ENCODE measurements around the gene B4GALT2. TPM values are rescaled to one million over a fixed set of nuclear protein-coding genes. Genes with fewer than 3 reads are reported as not detected.

B4GALT2 gene
- total and polyA plus RNA-seq, 10 of the 15 experiments (the other 5 are each of a cell fraction or from before 2014, with no cell fraction given) = 0.98 to 61.0 (median 23.4) TPM

DNA sequence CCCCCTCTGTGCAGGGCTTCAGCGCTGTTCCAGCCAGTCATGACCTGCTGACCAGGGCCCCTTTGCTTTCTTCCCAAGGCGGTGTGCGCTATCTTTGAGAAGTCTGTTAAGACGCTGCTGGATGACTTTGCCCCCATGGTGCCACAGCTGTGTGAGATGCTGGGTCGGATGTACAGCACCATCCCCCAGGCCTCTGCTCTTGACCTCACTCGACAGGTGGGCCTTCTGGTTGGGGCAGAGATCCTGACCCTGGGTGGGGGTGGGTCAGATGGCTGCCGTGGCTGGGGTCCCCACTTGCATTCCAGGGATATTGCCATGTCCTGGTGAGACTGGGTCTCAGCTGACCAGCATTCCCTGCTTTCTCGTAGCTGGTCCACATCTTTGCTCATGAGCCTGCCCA, 18.2 kb upstream of the B4GALT2 start:
- in situ Hi-C loops (cut with MboI) (no loop called here), intact Hi-C loops (cut with micrococcal nuclease; ENCODE audit: unreplicated experiment) (no loop called here)
- no peak overlapping the region for H2AFZ ChIP-seq (ENCODE audit: control insufficient read depth, low read depth, low read length)
- no peak overlapping the region for H3K9ac ChIP-seq (ENCODE audit: control insufficient read depth, insufficient read depth, low read length)
- H3K79me2 ChIP-seq (ENCODE audit: control insufficient read depth, insufficient read depth, low read length) = no peaks in the 10 kb centered on the region
- no peaks in the 10 kb centered on the region for H4K20me1 ChIP-seq (ENCODE audit: control insufficient read depth, insufficient read depth)
- no peak for ATAC-seq
- H3K27ac ChIP-seq (ENCODE audit: control insufficient read depth, insufficient read depth) = no peak overlapping the region
- H3K4me2 ChIP-seq (ENCODE audit: control insufficient read depth, insufficient read depth) = no peak overlapping the region
- no TSS peak for BruUV-seq (replicated peaks)
- H3K36me3 ChIP-seq (ENCODE audit: control insufficient read depth in 2 of 2, insufficient read depth in 2 of 2, low read length in 1 of 2) = peaks cover 0 to 12% of the 10 kb centered on the region in 2 experiments; a peak in 1 of 4 replicates
- WGBS (ENCODE audit: insufficient coverage, insufficient replicate concordance, low lambda C conversion rate, missing lambda C conversion rate) = 80% methylated on average over 8 of the region's 8 CpGs
- POLR2A ChIA-PET = no interaction called here
- no peaks in the 10 kb centered on the region for H3K9me3 ChIP-seq (replicated peaks; ENCODE audit: control insufficient read depth, insufficient read depth, low read length)
- CTCF ChIA-PET = no interaction called here
- no peak overlapping the region for H3K4me3 ChIP-seq
- no peaks in the 10 kb centered on the region for H3K27me3 ChIP-seq (replicated peaks in 1 of 2; ENCODE audit: control insufficient read depth in 2 of 2, insufficient read depth in 2 of 2, low read length in 1 of 2)
- no peak for DNase-seq (ENCODE audit: low read depth, low spot score)
- no peak for FAIRE-seq
- no peaks in the 10 kb centered on the region for H3K4me1 ChIP-seq (ENCODE audit: control insufficient read depth, insufficient read depth, low read length)
- SMC1A ChIA-PET (ENCODE audit: uncharacterized antibody, unreplicated experiment) = no interaction called here
- RAD21 ChIA-PET (ENCODE audit: unreplicated experiment) = no interaction called here
- TF ChIP-seq CUX1 (IDR thresholded peaks at IDR 0.05; ENCODE audit: insufficient replicate concordance, low read depth, low read length) = no peak
- TF ChIP-seq ZNF274 (IDR thresholded peaks at IDR 0.05; ENCODE audit: insufficient read depth, insufficient read length) = no peak
- TF ChIP-seq SMC3 (IDR thresholded peaks at IDR 0.05; ENCODE audit: borderline replicate concordance, low read length) = no peak
- TF ChIP-seq FOXM1 (IDR thresholded peaks at IDR 0.05; ENCODE audit: low read depth, low read length) = no peak
- TF ChIP-seq ETV6 (conservative IDR thresholded peaks at IDR 0.05 in 1 of 2, IDR thresholded peaks at IDR 0.05 in 1 of 2; ENCODE audit: borderline replicate concordance in 1 of 2, low read depth in 1 of 2) = no peak
- TF ChIP-seq MTA3 (IDR thresholded peaks at IDR 0.05; ENCODE audit: borderline replicate concordance, low read length) = no peak
- TF ChIP-seq, protein P1, sequence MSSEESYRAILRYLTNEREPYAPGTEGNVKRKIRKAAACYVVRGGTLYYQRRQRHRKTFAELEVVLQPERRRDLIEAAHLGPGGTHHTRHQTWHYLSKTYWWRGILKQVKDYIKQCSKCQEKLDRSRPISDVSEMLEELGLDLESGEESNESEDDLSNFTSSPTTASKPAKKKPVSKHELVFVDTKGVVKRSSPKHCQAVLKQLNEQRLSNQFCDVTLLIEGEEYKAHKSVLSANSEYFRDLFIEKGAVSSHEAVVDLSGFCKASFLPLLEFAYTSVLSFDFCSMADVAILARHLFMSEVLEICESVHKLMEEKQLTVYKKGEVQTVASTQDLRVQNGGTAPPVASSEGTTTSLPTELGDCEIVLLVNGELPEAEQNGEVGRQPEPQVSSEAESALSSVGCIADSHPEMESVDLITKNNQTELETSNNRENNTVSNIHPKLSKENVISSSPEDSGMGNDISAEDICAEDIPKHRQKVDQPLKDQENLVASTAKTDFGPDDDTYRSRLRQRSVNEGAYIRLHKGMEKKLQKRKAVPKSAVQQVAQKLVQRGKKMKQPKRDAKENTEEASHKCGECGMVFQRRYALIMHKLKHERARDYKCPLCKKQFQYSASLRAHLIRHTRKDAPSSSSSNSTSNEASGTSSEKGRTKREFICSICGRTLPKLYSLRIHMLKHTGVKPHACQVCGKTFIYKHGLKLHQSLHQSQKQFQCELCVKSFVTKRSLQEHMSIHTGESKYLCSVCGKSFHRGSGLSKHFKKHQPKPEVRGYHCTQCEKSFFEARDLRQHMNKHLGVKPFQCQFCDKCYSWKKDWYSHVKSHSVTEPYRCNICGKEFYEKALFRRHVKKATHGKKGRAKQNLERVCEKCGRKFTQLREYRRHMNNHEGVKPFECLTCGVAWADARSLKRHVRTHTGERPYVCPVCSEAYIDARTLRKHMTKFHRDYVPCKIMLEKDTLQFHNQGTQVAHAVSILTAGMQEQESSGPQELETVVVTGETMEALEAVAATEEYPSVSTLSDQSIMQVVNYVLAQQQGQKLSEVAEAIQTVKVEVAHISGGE (CRISPR knock-in tag; IDR thresholded peaks at IDR 0.05) = no peak
- TF ChIP-seq BHLHE40 (IDR thresholded peaks at IDR 0.05; ENCODE audit: borderline replicate concordance in 1 of 2, low read depth in 2 of 2, low read length in 1 of 2) = no peak
- no peak for TF ChIP-seq HDAC2 (IDR thresholded peaks at IDR 0.05)
- TF ChIP-seq NFXL1 (IDR thresholded peaks at IDR 0.05; ENCODE audit: borderline replicate concordance) = no peak
- TF ChIP-seq MEF2B (IDR thresholded peaks at IDR 0.05; ENCODE audit: partially characterized antibody, poor library complexity, severe bottlenecking) = no peak
- TF ChIP-seq DPF2 (IDR thresholded peaks at IDR 0.05) = no peak
- TF ChIP-seq, protein P2, sequence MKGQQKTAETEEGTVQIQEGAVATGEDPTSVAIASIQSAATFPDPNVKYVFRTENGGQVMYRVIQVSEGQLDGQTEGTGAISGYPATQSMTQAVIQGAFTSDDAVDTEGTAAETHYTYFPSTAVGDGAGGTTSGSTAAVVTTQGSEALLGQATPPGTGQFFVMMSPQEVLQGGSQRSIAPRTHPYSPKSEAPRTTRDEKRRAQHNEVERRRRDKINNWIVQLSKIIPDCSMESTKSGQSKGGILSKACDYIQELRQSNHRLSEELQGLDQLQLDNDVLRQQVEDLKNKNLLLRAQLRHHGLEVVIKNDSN (IDR thresholded peaks at IDR 0.05; ENCODE audit: borderline replicate concordance, extremely low read length, insufficient read depth, low read depth, low read length) = no peak

All from GM12878 (cell line).